IMR-90 (cell line): Measurements from ENCODE around the gene GPR15LG. TPM values are rescaled to one million over a fixed set of nuclear protein-coding genes. Genes with fewer than 3 reads are reported as not detected.
A peak's percentile ranks its signal among the peaks of the same experiment; 100 is the strongest.

Experiments used
- ATAC-seq: fragments of 200-7000 bp; cut with Tn5 transposase; 2 replicates; pipeline ENCODE4 v1.9.1; 2020; ENCODE audit warnings: low read depth, mild to moderate bottlenecking, moderate library complexity
- BruUV-seq: library from RNA; stranded (reverse); fragments of 400-500 nt; replicated peaks from 2 replicates; lab custom pipeline; 2021; lab: Mats Ljungman, UMichigan
- CTCF ChIA-PET: fragments of 300-600 bp; formaldehyde crosslinking; extraction: SDS; loops from one replicate; lab custom pipeline; 2021; ENCODE audit warnings: antibody characterized with exemption; lab: Yijun Ruan, JAX
- POLR2A ChIA-PET: fragments of 300-600 bp; sonication (Branson Sonifier 250); formaldehyde crosslinking; loops from one replicate; lab custom pipeline; 2022; ENCODE audit warnings: antibody characterized with exemption; ENCODE audit not compliant: unreplicated experiment; lab: Charles Lee
- DNase-seq: peaks from one replicate; pipeline ENCODE4 v3.0.0; 2013
- H2AFZ ChIP-seq: replicated peaks from 2 replicates; pipeline ENCODE3; 2013; ENCODE audit warnings: low read length, mild to moderate bottlenecking; ENCODE audit not compliant: poor library complexity
- H2AK5ac ChIP-seq: 2 replicates; pipeline ENCODE4 v1.6.1; 2013; ENCODE audit warnings: low read depth, low read length, inconsistent platforms
- H2AK9ac ChIP-seq: replicated peaks from 2 replicates; pipeline ENCODE3; 2013; ENCODE audit warnings: mild to moderate bottlenecking, low read depth, low read length, moderate library complexity; ENCODE audit not compliant: poor library complexity
- H2BK120ac ChIP-seq: 2 replicates; pipeline ENCODE4 v1.6.1; 2013; ENCODE audit warnings: low read depth, low read length, inconsistent platforms
- H2BK15ac ChIP-seq: 3 replicates; pipeline ENCODE4 v1.6.1; 2013; ENCODE audit warnings: low read depth, low read length, inconsistent platforms
- H2BK20ac ChIP-seq: 2 replicates; pipeline ENCODE4 v1.6.1; 2013; ENCODE audit warnings: low read depth, mild to moderate bottlenecking, inconsistent platforms, low read length, moderate library complexity
- H2BK5ac ChIP-seq: 2 replicates; pipeline ENCODE4 v1.6.1; 2013; ENCODE audit warnings: mild to moderate bottlenecking, low read depth, low read length, inconsistent platforms; ENCODE audit not compliant: poor library complexity, severe bottlenecking
- H3K14ac ChIP-seq: replicated peaks from 2 replicates; pipeline ENCODE4 v1.6.1; 2013; ENCODE audit warnings: low read depth, low read length, inconsistent platforms
- H3K18ac ChIP-seq: 2 replicates; pipeline ENCODE4 v1.6.1; 2013; ENCODE audit warnings: low read depth, low read length, control low read depth
- H3K23ac ChIP-seq: 2 replicates; pipeline ENCODE4 v1.6.1; 2013; ENCODE audit warnings: low read depth, low read length, inconsistent platforms
- H3K27ac ChIP-seq: 2 replicates; pipeline ENCODE4 v1.5.1; 2013; ENCODE audit warnings: mild to moderate bottlenecking, control low read depth, low read length; ENCODE audit not compliant: insufficient read depth
- H3K27me3 ChIP-seq: 2 replicates; pipeline ENCODE4 v1.6.1; 2013; ENCODE audit warnings: low read length; ENCODE audit not compliant: control insufficient read depth, insufficient read depth
- H3K36me3 ChIP-seq: 2 replicates; pipeline ENCODE4 v1.6.1; 2013; ENCODE audit warnings: low read length, mixed read lengths; ENCODE audit not compliant: control insufficient read depth, insufficient read depth
- H3K4ac ChIP-seq: 2 replicates; pipeline ENCODE4 v1.6.1; 2013; ENCODE audit warnings: low read depth, low read length, inconsistent platforms
- H3K4me1 ChIP-seq: 2 replicates; pipeline ENCODE4 v1.6.1; 2013; ENCODE audit warnings: low read length, mixed read lengths; ENCODE audit not compliant: control insufficient read depth, insufficient read depth
- H3K4me2 ChIP-seq: 2 replicates; pipeline ENCODE4 v1.6.1; 2013; ENCODE audit warnings: low read depth, mild to moderate bottlenecking, control low read depth, low read length, moderate library complexity
- H3K4me3 ChIP-seq: 2 replicates; pipeline ENCODE4 v1.5.1; 2013; ENCODE audit warnings: low read depth, mild to moderate bottlenecking, control low read depth, low read length, moderate library complexity; ENCODE audit not compliant: insufficient read depth
- H3K56ac ChIP-seq: 2 replicates; pipeline ENCODE4 v1.6.1; 2013; ENCODE audit warnings: low read length, inconsistent platforms; ENCODE audit not compliant: insufficient read depth; ENCODE audit errors: extremely low read depth
- H3K79me1 ChIP-seq, 2 experiments: 2 replicates each; pipeline ENCODE4 v1.6.1; 2013; ENCODE audit warnings: low read length in 2 of 2, inconsistent platforms in 1 of 2, low read depth in 1 of 2
- H3K9ac ChIP-seq: 2 replicates; pipeline ENCODE4 v1.6.1; 2013; ENCODE audit warnings: low read depth, low read length, control low read depth
- H3K9me1 ChIP-seq: 2 replicates; pipeline ENCODE4 v1.6.1; 2013; ENCODE audit warnings: low read length, inconsistent platforms; ENCODE audit not compliant: insufficient read depth
- H3K9me3 ChIP-seq: 2 replicates; pipeline ENCODE4 v1.6.1; 2013; ENCODE audit warnings: low read length; ENCODE audit not compliant: control insufficient read depth, insufficient read depth
- H4K20me1 ChIP-seq: 2 replicates; pipeline ENCODE4 v1.6.1; 2013; ENCODE audit warnings: low read length, inconsistent platforms; ENCODE audit not compliant: insufficient read depth
- H4K5ac ChIP-seq: 2 replicates; pipeline ENCODE4 v1.6.1; 2013; ENCODE audit warnings: mild to moderate bottlenecking, low read depth, low read length, control low read depth
- H4K8ac ChIP-seq, 2 experiments: 2 replicates each; pipeline ENCODE4 v1.6.1; 2013; ENCODE audit warnings: low read depth in 2 of 2, low read length in 2 of 2, control low read depth in 1 of 2, inconsistent platforms in 1 of 2
- H4K91ac ChIP-seq: 2 replicates; pipeline ENCODE4 v1.6.1; 2013; ENCODE audit warnings: low read depth, low read length, inconsistent platforms; ENCODE audit not compliant: insufficient read depth
- BHLHE40 ChIP-seq: fragments of 150-350 bp; IDR thresholded peaks from 2 replicates; pipeline ENCODE4 v1.6.1; 2016; ENCODE audit warnings: mild to moderate bottlenecking, low read depth, low read length
- CEBPB ChIP-seq: IDR thresholded peaks from 2 replicates; pipeline ENCODE4 v1.6.1; 2012; ENCODE audit warnings: low read depth, low read length, improper control_type of control experiment
- ELK1 ChIP-seq: fragments of 150-350 bp; IDR thresholded peaks from 2 replicates; pipeline ENCODE4 v1.6.1; 2016; ENCODE audit warnings: low read depth, mild to moderate bottlenecking, low read length, moderate library complexity, borderline replicate concordance
- FOS ChIP-seq: fragments of 150-350 bp; IDR thresholded peaks from 2 replicates; pipeline ENCODE4 v1.6.1; 2016; ENCODE audit warnings: low read depth, low read length
- MAFK ChIP-seq: IDR thresholded peaks from 2 replicates; pipeline ENCODE4 v1.6.1; 2012; ENCODE audit warnings: low read depth, low read length, improper control_type of control experiment
- MAZ ChIP-seq: IDR thresholded peaks from 2 replicates; pipeline ENCODE4 v1.6.1; 2012; ENCODE audit warnings: low read depth, mild to moderate bottlenecking, low read length, improper control_type of control experiment, moderate library complexity, borderline replicate concordance
- MXI1 ChIP-seq: IDR thresholded peaks from 2 replicates; pipeline ENCODE4 v1.6.1; 2012; ENCODE audit warnings: low read depth, mild to moderate bottlenecking, low read length, moderate library complexity, borderline replicate concordance
- NFE2L2 ChIP-seq: fragments of 150-350 bp; IDR thresholded peaks from 2 replicates; pipeline ENCODE4 v1.6.1; 2016; ENCODE audit warnings: low read depth, mild to moderate bottlenecking, low read length
- POLR2A ChIP-seq: IDR thresholded peaks from 2 replicates; pipeline ENCODE4 v1.6.1; 2012; ENCODE audit warnings: mild to moderate bottlenecking, low read depth, low read length
- RAD21 ChIP-seq: IDR thresholded peaks from 2 replicates; pipeline ENCODE4 v1.6.1; 2012; ENCODE audit warnings: low read length, improper control_type of control experiment
- RCOR1 ChIP-seq: IDR thresholded peaks from 2 replicates; pipeline ENCODE4 v1.6.1; 2012; ENCODE audit warnings: mild to moderate bottlenecking, low read length, improper control_type of control experiment; ENCODE audit not compliant: insufficient replicate concordance
- RFX5 ChIP-seq: IDR thresholded peaks from 2 replicates; pipeline ENCODE4 v1.8.0; 2012; ENCODE audit warnings: low read depth, mild to moderate bottlenecking, low read length, moderate library complexity
- SMC3 ChIP-seq: fragments of 150-350 bp; IDR thresholded peaks from 2 replicates; pipeline ENCODE4 v1.6.1; 2016; ENCODE audit warnings: low read depth, mild to moderate bottlenecking, antibody characterized with exemption, low read length, moderate library complexity
- WGBS, 2 experiments: methylation state at CpG; one replicate each; pipeline versions ENCODE4 v1.1.5 to v1.1.7; 2013; ENCODE audit warnings: missing lambda C conversion rate in 2 of 2; ENCODE audit not compliant: insufficient read length in 1 of 2; ENCODE audit errors: extremely low coverage in 2 of 2; 5-methylcytosine and 5-hydroxymethylcytosine counted together
- dilution Hi-C: fragments of 300-500 bp; cut with HindIII; formaldehyde crosslinking; loops from one replicate; pipeline ENCODE4 v1.14.3; 2018; ENCODE audit warnings: low sequenced_read_pairs; ENCODE audit not compliant: unreplicated experiment
- in situ Hi-C: fragments of 300-500 bp; cut with MboI; formaldehyde crosslinking; loops from 3 replicates; pipeline ENCODE4 v1.14.3; 2019; ENCODE audit warnings: low sequenced_read_pairs, inconsistent platforms, mixed read lengths
- intact Hi-C: fragments of 100-400 bp; cut with micrococcal nuclease; formaldehyde crosslinking; loops from 2 replicates; pipeline ENCODE4 v1.10.0; 2022
- polyA plus RNA-seq, 3 experiments: library from polyadenylated mRNA; depleted of rRNA; stranded (reverse); fragments of >200 nt; gene quantifications; 2 replicates each; pipeline ENCODE4 v1.2.3, GENCODE V29; 2012; ENCODE audit warnings: low replicate concordance in 1 of 3
- total RNA-seq: library from RNA; depleted of rRNA; stranded (reverse); fragments of >200 nt; gene quantifications from 2 replicates; pipeline ENCODE4 v1.2.3, GENCODE V29; 2012

Gene GPR15LG
- total and polyA plus RNA-seq, 2 of the 4 experiments (the other 2 are of a cell fraction): not detected

- in situ Hi-C loops (loop anchor here (10.0 kb wide), 1 partner anchor 385 kb away; no protein-coding TSS in a partner anchor), intact Hi-C loops (loop anchor here (2.0 to 10.0 kb wide), 3 partner anchors 57 to 387 kb away; no protein-coding TSS in a partner anchor)
- no TSS peak for BruUV-seq
Observed at GRCh38 chr10:84149854-84150253, 23.7 kb upstream of the GPR15LG start.

More at GRCh38 chr10:84149854-84150253, 23.7 kb upstream of the GPR15LG start:
- H4K5ac ChIP-seq: no peak overlapping the region
- H2AFZ ChIP-seq: no peak overlapping the region
- no peak for TF ChIP-seq NFE2L2
- no peak for TF ChIP-seq MXI1
- no peak for TF ChIP-seq CEBPB
- TF ChIP-seq RAD21: no peak
- no peak for TF ChIP-seq RFX5
- no peak for TF ChIP-seq RCOR1
- TF ChIP-seq MAFK: no peak
- TF ChIP-seq MAZ: no peak
- no peak for TF ChIP-seq SMC3
- TF ChIP-seq BHLHE40: no peak
- TF ChIP-seq ELK1: no peak
- no peak for TF ChIP-seq FOS
- no peak for TF ChIP-seq POLR2A
- no peak overlapping the region for H2BK15ac ChIP-seq
- no peak overlapping the region for H3K4me2 ChIP-seq
- DNase-seq (no peak), ATAC-seq (no peak)
- H4K91ac ChIP-seq: no peak overlapping the region
- no peaks in the 10 kb centered on the region for H3K9me3 ChIP-seq
- no peak overlapping the region for H3K27ac ChIP-seq
- no peak overlapping the region for H3K4ac ChIP-seq
- no peak overlapping the region for H2AK5ac ChIP-seq
- no peak overlapping the region for H3K23ac ChIP-seq
- no CpG with 5 or more reads among the region's 2 CpGs for WGBS, 2 experiments
- H3K9ac ChIP-seq: no peak overlapping the region
- CTCF ChIA-PET: no interaction called here
- no peak overlapping the region for H3K18ac ChIP-seq
- H3K4me1 ChIP-seq: no peaks in the 10 kb centered on the region
- no peaks in the 10 kb centered on the region for H3K27me3 ChIP-seq
- H4K20me1 ChIP-seq: no peaks in the 10 kb centered on the region
- H4K8ac ChIP-seq: no peak overlapping the region
- dilution Hi-C loops: no loop called here
- H3K4me3 ChIP-seq: no peak overlapping the region
- POLR2A ChIA-PET: interaction anchor here (1.1 kb wide), 1 partner anchor 11 kb away, joined by 3 read pairs; the partner anchor contains the start of gene GHITM
- H2BK5ac ChIP-seq: no peak overlapping the region
- peak overlapping the region; percentile 18 for H2AK9ac ChIP-seq
- peaks cover 0 to 4% of the 10 kb centered on the region in 2 experiments; a peak in 1 of 4 replicates for H3K79me1 ChIP-seq
- H3K36me3 ChIP-seq: peaks cover 29% of the 10 kb centered on the region
- no peak overlapping the region for H3K56ac ChIP-seq
- no peak overlapping the region for H2BK20ac ChIP-seq
- no peak overlapping the region for H3K14ac ChIP-seq
- H2BK120ac ChIP-seq: no peak overlapping the region
- no peaks in the 10 kb centered on the region for H3K9me1 ChIP-seq
